HEK293 (cell line): ENCODE results near the gene EIF3F.

Experiments
- CTCF ChIA-PET: fragments of 350-600 bp; formaldehyde crosslinking; extraction: SDS; loops from one replicate; lab custom pipeline; 2021; ENCODE audit warnings: antibody characterized with exemption; lab: Yijun Ruan, JAX
- POLR2A ChIA-PET: fragments of 300-600 bp; formaldehyde crosslinking; extraction: SDS; loops from one replicate; lab custom pipeline; 2020; ENCODE audit warnings: antibody characterized with exemption, inconsistent platforms; lab: Yijun Ruan, JAX
- H3K27ac ChIP-seq: fragments of 200-500 bp; sonication (Bioruptor generic); 2 replicates; pipeline ENCODE4 v1.5.1; 2014; ENCODE audit warnings: low read depth, low read length, control low read depth, inconsistent platforms; ENCODE audit errors: extremely low read depth
- H3K36me3 ChIP-seq, 2 experiments: fragments of 200-500 bp in 1 of 2; sonication (Bioruptor generic) in 1 of 2; 1 replicate in 1 of 2; 2 replicates in 1 of 2; pipeline ENCODE4 v1.5.1; 2014 to 2017; ENCODE audit warnings: inconsistent platforms in 2 of 2, low read length in 2 of 2; ENCODE audit not compliant: control insufficient read depth in 2 of 2, insufficient read depth in 1 of 2
- H3K4me1 ChIP-seq: fragments of 200-500 bp; sonication (Bioruptor generic); 2 replicates; pipeline ENCODE4 v1.5.1; 2014; ENCODE audit warnings: mild to moderate bottlenecking, low read length, inconsistent platforms; ENCODE audit not compliant: control insufficient read depth, insufficient read depth
- H3K4me3 ChIP-seq: 2 replicates; pipeline ENCODE4 v1.5.1; 2011; ENCODE audit warnings: low read depth, mild to moderate bottlenecking, control low read depth, low read length, moderate library complexity
- H3K9me3 ChIP-seq: fragments of 200-500 bp; sonication (Bioruptor generic); 2 replicates; pipeline ENCODE4 v1.5.1; 2014; ENCODE audit warnings: low read depth, low read length, inconsistent platforms; ENCODE audit not compliant: control insufficient read depth, insufficient read depth
- EGR2 ChIP-seq: fragments of 450-650 bp; formaldehyde crosslinking; IDR thresholded peaks from 2 replicates; pipeline ENCODE4 v1.5.1; 2016; ENCODE audit warnings: low read depth, missing biosample characterization, missing genetic modification characterization
- MZF1 ChIP-seq: fragments of 450-650 bp; formaldehyde crosslinking; IDR thresholded peaks from 2 replicates; pipeline ENCODE4 v1.5.1; 2017; ENCODE audit warnings: missing biosample characterization, missing genetic modification characterization, borderline replicate concordance
- SCRT2 ChIP-seq: fragments of 450-650 bp; formaldehyde crosslinking; IDR thresholded peaks from 2 replicates; pipeline ENCODE4 v1.5.1; 2016; ENCODE audit warnings: missing biosample characterization, missing genetic modification characterization
- SP2 ChIP-seq: fragments of 450-650 bp; formaldehyde crosslinking; IDR thresholded peaks from 2 replicates; pipeline ENCODE4 v1.5.1; 2016; ENCODE audit warnings: missing biosample characterization, missing genetic modification characterization
- TCF7L2 ChIP-seq: IDR thresholded peaks from 2 replicates; pipeline ENCODE4 v1.6.1; 2011; ENCODE audit warnings: low read depth, mild to moderate bottlenecking, inconsistent platforms, low read length, moderate library complexity, borderline replicate concordance
- ZBTB7A ChIP-seq: fragments of 450-650 bp; formaldehyde crosslinking; IDR thresholded peaks from 2 replicates; pipeline ENCODE4 v1.5.1; 2016; ENCODE audit warnings: low read depth, missing biosample characterization, missing genetic modification characterization
- ZFP41 ChIP-seq: fragments of 450-650 bp; formaldehyde crosslinking; IDR thresholded peaks from 2 replicates; pipeline ENCODE4 v1.5.1; 2016; ENCODE audit warnings: missing biosample characterization, missing genetic modification characterization, borderline replicate concordance
- ZNF140 ChIP-seq: fragments of 450-650 bp; formaldehyde crosslinking; IDR thresholded peaks from 2 replicates; pipeline ENCODE4 v1.5.1; 2016; ENCODE audit warnings: missing biosample characterization, missing genetic modification characterization
- ZNF157 ChIP-seq: fragments of 450-650 bp; formaldehyde crosslinking; IDR thresholded peaks from 2 replicates; pipeline ENCODE4 v1.5.1; 2016; ENCODE audit warnings: missing biosample characterization, missing genetic modification characterization
- ZNF423 ChIP-seq: fragments of 450-650 bp; formaldehyde crosslinking; IDR thresholded peaks from 2 replicates; pipeline ENCODE4 v1.5.1; 2016; ENCODE audit warnings: missing biosample characterization, missing genetic modification characterization
- ZNF664 ChIP-seq: fragments of 450-650 bp; formaldehyde crosslinking; IDR thresholded peaks from 2 replicates; pipeline ENCODE4 v1.5.1; 2016; ENCODE audit warnings: missing biosample characterization, missing genetic modification characterization
- ZNF768 ChIP-seq: fragments of 450-650 bp; formaldehyde crosslinking; IDR thresholded peaks from 2 replicates; pipeline ENCODE4 v1.5.1; 2018; ENCODE audit warnings: missing biosample characterization, mild to moderate bottlenecking, missing genetic modification characterization
- TF ChIP-seq, protein P1 (sequence below): fragments of 450-650 bp; formaldehyde crosslinking; IDR thresholded peaks from 2 replicates; pipeline ENCODE4 v1.5.1; 2016; ENCODE audit warnings: missing biosample characterization, missing genetic modification characterization
- TF ChIP-seq, protein P2 (sequence below): fragments of 450-650 bp; formaldehyde crosslinking; IDR thresholded peaks from 2 replicates; pipeline ENCODE4 v1.5.1; 2017; ENCODE audit warnings: missing biosample characterization, missing genetic modification characterization
- TF ChIP-seq, protein P3 (sequence below): fragments of 450-650 bp; formaldehyde crosslinking; IDR thresholded peaks from 2 replicates; pipeline ENCODE4 v1.5.1; 2016; ENCODE audit warnings: missing biosample characterization, missing genetic modification characterization, low read depth

The EIF3F gene

DNA sequence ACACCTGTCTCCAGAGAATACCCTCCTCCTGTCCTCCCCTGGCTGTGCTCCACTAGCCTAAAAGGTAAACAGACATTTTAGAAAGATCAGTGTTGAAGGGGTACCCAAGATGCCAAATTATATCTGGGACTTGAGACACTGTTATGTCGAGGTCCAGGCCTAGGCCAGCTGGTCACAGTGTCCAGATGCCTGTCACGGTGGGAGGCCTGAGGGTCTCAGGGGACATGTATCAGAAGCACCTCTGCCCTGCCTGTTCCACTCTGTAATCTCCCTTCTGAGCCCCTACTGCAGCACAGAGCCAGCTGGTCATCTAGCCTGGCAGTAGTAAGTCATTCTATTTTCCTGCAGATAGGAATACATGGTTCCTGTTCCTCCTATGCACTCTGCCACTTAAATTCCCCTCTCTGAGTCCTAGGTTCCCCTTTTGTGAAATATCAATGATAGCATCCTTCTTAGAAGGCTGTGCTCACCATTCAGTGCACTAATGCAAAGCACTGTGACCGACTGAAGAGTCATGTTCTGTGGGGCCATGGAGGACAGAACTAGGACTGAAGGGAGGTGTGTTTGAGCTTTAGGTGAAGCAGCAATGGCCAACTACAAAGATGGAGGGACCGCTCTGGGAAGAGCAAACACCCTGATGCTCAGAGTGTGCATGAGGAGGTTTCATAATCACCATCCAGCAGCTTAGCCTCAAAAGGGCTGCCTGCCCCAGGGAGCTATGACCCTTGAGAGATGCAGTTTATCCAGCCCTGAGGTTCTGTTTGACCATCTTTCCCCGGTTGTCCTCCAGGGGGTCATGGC, 49.1 kb downstream of the EIF3F start:
- Histone ChIP-seq H3K4me3 (no peak overlapping the region), H3K36me3 (no peaks in the 10 kb centered on the region), H3K27ac (no peak overlapping the region), H3K4me1 (no peaks in the 10 kb centered on the region), H3K9me3 (no peaks in the 10 kb centered on the region)
- TF ChIP-seq ZNF423 (no peak), ZBTB7A (tag by site-specific recombination) (no peak)
- TF ChIP-seq, protein P1, sequence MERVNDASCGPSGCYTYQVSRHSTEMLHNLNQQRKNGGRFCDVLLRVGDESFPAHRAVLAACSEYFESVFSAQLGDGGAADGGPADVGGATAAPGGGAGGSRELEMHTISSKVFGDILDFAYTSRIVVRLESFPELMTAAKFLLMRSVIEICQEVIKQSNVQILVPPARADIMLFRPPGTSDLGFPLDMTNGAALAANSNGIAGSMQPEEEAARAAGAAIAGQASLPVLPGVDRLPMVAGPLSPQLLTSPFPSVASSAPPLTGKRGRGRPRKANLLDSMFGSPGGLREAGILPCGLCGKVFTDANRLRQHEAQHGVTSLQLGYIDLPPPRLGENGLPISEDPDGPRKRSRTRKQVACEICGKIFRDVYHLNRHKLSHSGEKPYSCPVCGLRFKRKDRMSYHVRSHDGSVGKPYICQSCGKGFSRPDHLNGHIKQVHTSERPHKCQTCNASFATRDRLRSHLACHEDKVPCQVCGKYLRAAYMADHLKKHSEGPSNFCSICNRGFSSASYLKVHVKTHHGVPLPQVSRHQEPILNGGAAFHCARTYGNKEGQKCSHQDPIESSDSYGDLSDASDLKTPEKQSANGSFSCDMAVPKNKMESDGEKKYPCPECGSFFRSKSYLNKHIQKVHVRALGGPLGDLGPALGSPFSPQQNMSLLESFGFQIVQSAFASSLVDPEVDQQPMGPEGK (tag by site-specific recombination) = no peak
- POLR2A ChIA-PET = no interaction called here
- CTCF ChIA-PET = interaction anchor here (1.3 to 13.7 kb wide), 3 partner anchors 17 to 58 kb away, joined by 5 to 374 read pairs (median 5); no protein-coding TSS in a partner anchor

DNA sequence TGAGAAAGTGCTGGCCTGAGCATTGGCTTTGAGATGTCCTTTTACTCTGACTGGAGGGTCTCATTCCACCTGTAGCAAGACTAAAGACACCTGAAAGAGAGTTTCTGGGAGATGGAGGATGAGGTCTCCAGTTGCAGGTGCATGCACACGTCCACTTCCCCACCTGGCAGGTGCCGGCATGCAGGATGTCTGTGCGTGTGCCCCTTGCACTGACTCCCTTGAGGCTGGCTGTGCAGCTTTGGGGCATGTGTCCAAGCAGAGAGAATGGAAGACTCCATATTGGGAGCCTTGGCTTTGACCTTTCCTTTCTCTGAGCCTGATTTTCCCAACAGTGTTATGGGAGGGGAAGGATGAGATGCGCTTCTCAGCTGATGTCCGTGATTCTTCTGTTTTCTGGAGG, 49.8 kb downstream of the EIF3F start:
- POLR2A ChIA-PET = no interaction called here
- Histone ChIP-seq H3K4me3 (no peak overlapping the region), H3K27ac (no peak overlapping the region), H3K4me1 (no peaks in the 10 kb centered on the region), H3K36me3 (no peaks in the 10 kb centered on the region), H3K9me3 (no peaks in the 10 kb centered on the region)
- TF ChIP-seq TCF7L2 = no peak
- TF ChIP-seq SP2 (tag by site-specific recombination) = no peak
- no peak for TF ChIP-seq ZFP41 (tag by site-specific recombination)
- TF ChIP-seq ZNF140 (tag by site-specific recombination) = no peak
- CTCF ChIA-PET = interaction anchor here (1.1 to 13.7 kb wide), 4 partner anchors 18 to 57 kb away, joined by 3 to 374 read pairs (median 5); no protein-coding TSS in a partner anchor

DNA sequence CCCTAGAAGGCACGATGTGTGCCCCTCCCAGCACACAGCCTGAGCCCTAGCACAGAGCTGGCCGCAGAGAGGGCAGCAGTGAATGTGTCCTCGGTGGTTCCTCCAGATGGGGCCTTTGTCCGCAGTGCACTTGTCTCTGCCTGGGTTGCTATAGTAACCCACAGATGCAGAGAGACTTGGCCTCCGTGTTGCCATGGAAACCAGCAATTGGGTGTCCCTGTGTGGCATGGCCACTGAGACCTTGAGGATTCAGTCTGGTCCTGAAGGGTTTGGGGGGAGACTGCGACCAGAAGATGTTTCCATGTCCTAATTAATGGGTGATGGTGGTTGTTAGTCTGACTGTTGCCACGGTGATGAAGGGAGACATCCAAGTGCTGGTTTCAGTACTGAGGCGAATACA, 51.3 kb downstream of the EIF3F start:
- POLR2A ChIA-PET = no interaction called here
- no peaks in the 10 kb centered on the region for H3K9me3 ChIP-seq
- no peak overlapping the region for H3K27ac ChIP-seq
- no peaks in the 10 kb centered on the region for H3K4me1 ChIP-seq
- CTCF ChIA-PET = interaction anchor here (1.1 to 13.7 kb wide), 2 partner anchors 40 to 56 kb away, joined by 3 to 374 read pairs; no protein-coding TSS in a partner anchor
- H3K4me3 ChIP-seq = no peak overlapping the region
- TF ChIP-seq, protein P2, sequence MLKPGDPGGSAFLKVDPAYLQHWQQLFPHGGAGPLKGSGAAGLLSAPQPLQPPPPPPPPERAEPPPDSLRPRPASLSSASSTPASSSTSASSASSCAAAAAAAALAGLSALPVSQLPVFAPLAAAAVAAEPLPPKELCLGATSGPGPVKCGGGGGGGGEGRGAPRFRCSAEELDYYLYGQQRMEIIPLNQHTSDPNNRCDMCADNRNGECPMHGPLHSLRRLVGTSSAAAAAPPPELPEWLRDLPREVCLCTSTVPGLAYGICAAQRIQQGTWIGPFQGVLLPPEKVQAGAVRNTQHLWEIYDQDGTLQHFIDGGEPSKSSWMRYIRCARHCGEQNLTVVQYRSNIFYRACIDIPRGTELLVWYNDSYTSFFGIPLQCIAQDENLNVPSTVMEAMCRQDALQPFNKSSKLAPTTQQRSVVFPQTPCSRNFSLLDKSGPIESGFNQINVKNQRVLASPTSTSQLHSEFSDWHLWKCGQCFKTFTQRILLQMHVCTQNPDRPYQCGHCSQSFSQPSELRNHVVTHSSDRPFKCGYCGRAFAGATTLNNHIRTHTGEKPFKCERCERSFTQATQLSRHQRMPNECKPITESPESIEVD (tag by site-specific recombination) = no peak
- TF ChIP-seq, protein P3, sequence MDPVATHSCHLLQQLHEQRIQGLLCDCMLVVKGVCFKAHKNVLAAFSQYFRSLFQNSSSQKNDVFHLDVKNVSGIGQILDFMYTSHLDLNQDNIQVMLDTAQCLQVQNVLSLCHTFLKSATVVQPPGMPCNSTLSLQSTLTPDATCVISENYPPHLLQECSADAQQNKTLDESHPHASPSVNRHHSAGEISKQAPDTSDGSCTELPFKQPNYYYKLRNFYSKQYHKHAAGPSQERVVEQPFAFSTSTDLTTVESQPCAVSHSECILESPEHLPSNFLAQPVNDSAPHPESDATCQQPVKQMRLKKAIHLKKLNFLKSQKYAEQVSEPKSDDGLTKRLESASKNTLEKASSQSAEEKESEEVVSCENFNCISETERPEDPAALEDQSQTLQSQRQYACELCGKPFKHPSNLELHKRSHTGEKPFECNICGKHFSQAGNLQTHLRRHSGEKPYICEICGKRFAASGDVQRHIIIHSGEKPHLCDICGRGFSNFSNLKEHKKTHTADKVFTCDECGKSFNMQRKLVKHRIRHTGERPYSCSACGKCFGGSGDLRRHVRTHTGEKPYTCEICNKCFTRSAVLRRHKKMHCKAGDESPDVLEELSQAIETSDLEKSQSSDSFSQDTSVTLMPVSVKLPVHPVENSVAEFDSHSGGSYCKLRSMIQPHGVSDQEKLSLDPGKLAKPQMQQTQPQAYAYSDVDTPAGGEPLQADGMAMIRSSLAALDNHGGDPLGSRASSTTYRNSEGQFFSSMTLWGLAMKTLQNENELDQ (tag by site-specific recombination) = no peak
- TF ChIP-seq ZNF157 (tag by site-specific recombination) = no peak
- no peak for TF ChIP-seq ZNF664
- no peak for TF ChIP-seq EGR2
- TF ChIP-seq SCRT2 (tag by site-specific recombination) = no peak
- no peak for TF ChIP-seq MZF1 (tag by site-specific recombination)
- TF ChIP-seq ZNF768 (tag by site-specific recombination) = no peak
- TF ChIP-seq, all 188 proteins: peak for 0
- no peaks in the 10 kb centered on the region for H3K36me3 ChIP-seq
